B cell (primary cell): ENCODE measurements around the gene CYTH2.

ENCODE experiments used
- EZH2 ChIP-seq: IDR thresholded peaks from 2 replicates; pipeline ENCODE4 v1.6.1; 2012; ENCODE audit warnings: borderline replicate concordance, low read depth, mild to moderate bottlenecking, moderate library complexity, low read length; ENCODE audit not compliant: insufficient read depth, poor library complexity, severe bottlenecking
- TF ChIP-seq, protein P1 (sequence below): fragments of 200-600 bp; IDR thresholded peaks from one replicate; pipeline ENCODE4 v1.8.0; 2022; ENCODE audit warnings: antibody characterized with exemption, mild to moderate bottlenecking

DNA sequence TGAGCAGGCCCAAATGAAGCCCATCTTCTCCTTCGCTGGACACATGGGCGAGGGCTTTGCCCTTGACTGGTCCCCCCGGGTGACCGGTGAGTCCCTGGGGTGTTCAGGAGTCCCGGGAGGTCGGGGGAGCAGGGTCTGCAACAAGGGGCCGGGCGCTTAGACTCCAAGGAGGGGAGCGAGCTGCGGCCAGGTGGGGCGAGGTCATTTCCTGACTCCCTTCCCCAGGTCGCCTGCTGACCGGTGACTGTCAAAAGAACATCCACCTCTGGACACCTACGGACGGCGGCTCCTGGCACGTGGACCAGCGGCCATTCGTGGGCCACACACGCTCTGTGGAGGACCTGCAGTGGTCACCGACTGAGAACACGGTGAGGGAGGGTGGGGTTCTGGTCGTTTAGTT lies 18.7 kb upstream of the CYTH2 start:
- TF ChIP-seq, protein P1, sequence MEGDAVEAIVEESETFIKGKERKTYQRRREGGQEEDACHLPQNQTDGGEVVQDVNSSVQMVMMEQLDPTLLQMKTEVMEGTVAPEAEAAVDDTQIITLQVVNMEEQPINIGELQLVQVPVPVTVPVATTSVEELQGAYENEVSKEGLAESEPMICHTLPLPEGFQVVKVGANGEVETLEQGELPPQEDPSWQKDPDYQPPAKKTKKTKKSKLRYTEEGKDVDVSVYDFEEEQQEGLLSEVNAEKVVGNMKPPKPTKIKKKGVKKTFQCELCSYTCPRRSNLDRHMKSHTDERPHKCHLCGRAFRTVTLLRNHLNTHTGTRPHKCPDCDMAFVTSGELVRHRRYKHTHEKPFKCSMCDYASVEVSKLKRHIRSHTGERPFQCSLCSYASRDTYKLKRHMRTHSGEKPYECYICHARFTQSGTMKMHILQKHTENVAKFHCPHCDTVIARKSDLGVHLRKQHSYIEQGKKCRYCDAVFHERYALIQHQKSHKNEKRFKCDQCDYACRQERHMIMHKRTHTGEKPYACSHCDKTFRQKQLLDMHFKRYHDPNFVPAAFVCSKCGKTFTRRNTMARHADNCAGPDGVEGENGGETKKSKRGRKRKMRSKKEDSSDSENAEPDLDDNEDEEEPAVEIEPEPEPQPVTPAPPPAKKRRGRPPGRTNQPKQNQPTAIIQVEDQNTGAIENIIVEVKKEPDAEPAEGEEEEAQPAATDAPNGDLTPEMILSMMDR, result no peak
- TF ChIP-seq EZH2, result no peak
